NCI-H2196 treated with DMSO at 0.1 percent for 48 hours (cell line): ENCODE data around the gene FNDC3B.

Experiments
- DNase-seq: peaks from one replicate; lab custom pipeline; 2025; ENCODE audit not compliant: unreplicated experiment; lab: John Stamatoyannopoulos, UW

Gene FNDC3B

GRCh38 chr3:172163320-172163719, 123.9 kb downstream of the FNDC3B start:
- DNase-seq, result no peak

GRCh38 chr3:172164620-172165362, 125.4 kb downstream of the FNDC3B start:
- DNase-seq, result no peak

GRCh38 chr3:172166261-172166660, 126.9 kb downstream of the FNDC3B start:
- no peak for DNase-seq

- no peak for DNase-seq
Measured at GRCh38 chr3:172166890-172167289, 127.5 kb downstream of the FNDC3B start.

- DNase-seq, result no peak
Measured at GRCh38 chr3:172167892-172168648, 128.7 kb downstream of the FNDC3B start.

- no peak for DNase-seq
Measured at GRCh38 chr3:172170073-172170709, 130.8 kb downstream of the FNDC3B start.

- DNase-seq, result no peak
Measured at GRCh38 chr3:172170841-172171240, 131.5 kb downstream of the FNDC3B start.

- no peak for DNase-seq
Measured at GRCh38 chr3:172171396-172172075, 132.2 kb downstream of the FNDC3B start.

GRCh38 chr3:172173316-172174254, 134.2 kb downstream of the FNDC3B start:
- DNase-seq, result no peak

GRCh38 chr3:172174513-172175253, 135.3 kb downstream of the FNDC3B start:
- no peak for DNase-seq

GRCh38 chr3:172175254-172175599, 135.8 kb downstream of the FNDC3B start:
- DNase-seq, result no peak

GRCh38 chr3:172176061-172176770, 136.8 kb downstream of the FNDC3B start:
- DNase-seq, result no peak

- no peak for DNase-seq
Measured at GRCh38 chr3:172177046-172177445, 137.7 kb downstream of the FNDC3B start.

- no peak for DNase-seq
Measured at GRCh38 chr3:172177803-172178316, 138.5 kb downstream of the FNDC3B start.

- no peak for DNase-seq
Measured at GRCh38 chr3:172179680-172180399, 140.5 kb downstream of the FNDC3B start.

- DNase-seq, result no peak
Measured at GRCh38 chr3:172180473-172180872, 141.1 kb downstream of the FNDC3B start.

GRCh38 chr3:172181932-172182586, 142.7 kb downstream of the FNDC3B start:
- DNase-seq, result no peak

- DNase-seq, result no peak
Measured at GRCh38 chr3:172182797-172183196, 143.4 kb downstream of the FNDC3B start.
